ENCODE results near the gene NETO1.

NETO1 gene

GRCh38 chr18:72866442-72866900 lies 1.3 kb downstream of the NETO1 start:
- Mint-ChIP-seq H3K4me3 (no peak overlapping the region), H3K27me3 (ENCODE audit: low read depth) (peaks cover 33% of the 10 kb centered on the region), H3K4me1 (ENCODE audit: low read depth) (no peaks in the 10 kb centered on the region), H3K9me3 (no peaks in the 10 kb centered on the region), H3K36me3 (ENCODE audit: low read depth) (no peaks in the 10 kb centered on the region), H3K27ac (peak overlapping the region; percentile 1)
- no peak for DNase-seq (ENCODE audit: low spot score)

- Mint-ChIP-seq H3K4me3 (no peak overlapping the region), H3K27me3 (ENCODE audit: low read depth) (peaks cover 24% of the 10 kb centered on the region), H3K9me3 (no peaks in the 10 kb centered on the region), H3K4me1 (ENCODE audit: low read depth) (no peaks in the 10 kb centered on the region), H3K36me3 (ENCODE audit: low read depth) (no peaks in the 10 kb centered on the region), H3K27ac (no peak overlapping the region)
- DNase-seq (ENCODE audit: low spot score): no peak
These were observed 4.0 kb downstream of the NETO1 start for GRCh38 chr18:72863754-72864153.

- Mint-ChIP-seq H3K4me1 (ENCODE audit: low read depth) (no peaks in the 10 kb centered on the region), H3K27ac (no peak overlapping the region)
These were observed 8.7 kb downstream of the NETO1 start for GRCh38 chr18:72859088-72859487.

GRCh38 chr18:72849671-72850070 lies 18.1 kb downstream of the NETO1 start:
- no peaks in the 10 kb centered on the region for H3K4me1 Mint-ChIP-seq (ENCODE audit: low read depth)
- no peak overlapping the region for H3K4me3 Mint-ChIP-seq
- DNase-seq (ENCODE audit: low spot score): no peak
- no peaks in the 10 kb centered on the region for H3K36me3 Mint-ChIP-seq (ENCODE audit: low read depth)
- no peaks in the 10 kb centered on the region for H3K9me3 Mint-ChIP-seq
- no peaks in the 10 kb centered on the region for H3K27me3 Mint-ChIP-seq (ENCODE audit: low read depth)
- no peak overlapping the region for H3K27ac Mint-ChIP-seq

More at GRCh38 chr18:72859088-72859487, 8.7 kb downstream of the NETO1 start:
- H3K4me3 Mint-ChIP-seq: no peak overlapping the region
- H3K9me3 Mint-ChIP-seq: no peaks in the 10 kb centered on the region
- H3K27me3 Mint-ChIP-seq (ENCODE audit: low read depth): no peaks in the 10 kb centered on the region
- H3K36me3 Mint-ChIP-seq (ENCODE audit: low read depth): no peaks in the 10 kb centered on the region
- DNase-seq (ENCODE audit: low spot score): no peak

- Mint-ChIP-seq H3K36me3 (ENCODE audit: low read depth) (no peaks in the 10 kb centered on the region), H3K27ac (no peak overlapping the region), H3K9me3 (no peaks in the 10 kb centered on the region), H3K27me3 (ENCODE audit: low read depth) (no peaks in the 10 kb centered on the region), H3K4me3 (no peak overlapping the region), H3K4me1 (ENCODE audit: low read depth) (no peaks in the 10 kb centered on the region)
- DNase-seq (ENCODE audit: low spot score): no peak
These were observed 19.1 kb downstream of the NETO1 start for GRCh38 chr18:72848503-72849237.

GRCh38 chr18:72847771-72848170 lies 20.0 kb downstream of the NETO1 start:
- DNase-seq (ENCODE audit: low spot score): no peak
- H3K27me3 Mint-ChIP-seq (ENCODE audit: low read depth): no peaks in the 10 kb centered on the region
- H3K4me1 Mint-ChIP-seq (ENCODE audit: low read depth): no peaks in the 10 kb centered on the region
- H3K9me3 Mint-ChIP-seq: no peaks in the 10 kb centered on the region
- H3K36me3 Mint-ChIP-seq (ENCODE audit: low read depth): no peaks in the 10 kb centered on the region
- no peak overlapping the region for H3K4me3 Mint-ChIP-seq
- H3K27ac Mint-ChIP-seq: no peak overlapping the region

- H3K4me1 Mint-ChIP-seq (ENCODE audit: low read depth): no peaks in the 10 kb centered on the region
- no peak for DNase-seq (ENCODE audit: low spot score)
These were observed 20.9 kb downstream of the NETO1 start for GRCh38 chr18:72846736-72847533.

GRCh38 chr18:72843743-72844142 lies 24.0 kb downstream of the NETO1 start:
- no peaks in the 10 kb centered on the region for H3K36me3 Mint-ChIP-seq (ENCODE audit: low read depth)
- H3K9me3 Mint-ChIP-seq: no peaks in the 10 kb centered on the region
- H3K4me3 Mint-ChIP-seq: no peak overlapping the region
- no peak for DNase-seq (ENCODE audit: low spot score)
- H3K4me1 Mint-ChIP-seq (ENCODE audit: low read depth): no peaks in the 10 kb centered on the region
- no peak overlapping the region for H3K27ac Mint-ChIP-seq
- no peaks in the 10 kb centered on the region for H3K27me3 Mint-ChIP-seq (ENCODE audit: low read depth)

More at GRCh38 chr18:72846736-72847533, 20.9 kb downstream of the NETO1 start:
- H3K4me3 Mint-ChIP-seq: no peak overlapping the region
- H3K27ac Mint-ChIP-seq: no peak overlapping the region
- H3K27me3 Mint-ChIP-seq (ENCODE audit: low read depth): no peaks in the 10 kb centered on the region
- H3K36me3 Mint-ChIP-seq (ENCODE audit: low read depth): no peaks in the 10 kb centered on the region
- H3K9me3 Mint-ChIP-seq: no peaks in the 10 kb centered on the region

GRCh38 chr18:72840109-72840508 lies 27.7 kb downstream of the NETO1 start:
- H3K27me3 Mint-ChIP-seq (ENCODE audit: low read depth): no peaks in the 10 kb centered on the region
- DNase-seq (ENCODE audit: low spot score): no peak
- no peaks in the 10 kb centered on the region for H3K36me3 Mint-ChIP-seq (ENCODE audit: low read depth)
- H3K27ac Mint-ChIP-seq: no peak overlapping the region
- no peaks in the 10 kb centered on the region for H3K9me3 Mint-ChIP-seq
- no peaks in the 10 kb centered on the region for H3K4me1 Mint-ChIP-seq (ENCODE audit: low read depth)
- H3K4me3 Mint-ChIP-seq: no peak overlapping the region

GRCh38 chr18:72834731-72835130 lies 33.1 kb downstream of the NETO1 start:
- H3K9me3 Mint-ChIP-seq: peaks cover 4% of the 10 kb centered on the region
- no peaks in the 10 kb centered on the region for H3K27me3 Mint-ChIP-seq (ENCODE audit: low read depth)
- no peaks in the 10 kb centered on the region for H3K4me1 Mint-ChIP-seq (ENCODE audit: low read depth)
- H3K4me3 Mint-ChIP-seq: no peak overlapping the region
- no peak for DNase-seq (ENCODE audit: low spot score)
- H3K27ac Mint-ChIP-seq: no peak overlapping the region
- no peaks in the 10 kb centered on the region for H3K36me3 Mint-ChIP-seq (ENCODE audit: low read depth)

- Mint-ChIP-seq H3K36me3 (ENCODE audit: low read depth) (no peaks in the 10 kb centered on the region), H3K4me3 (no peak overlapping the region), H3K9me3 (peaks cover 4% of the 10 kb centered on the region), H3K27me3 (ENCODE audit: low read depth) (no peaks in the 10 kb centered on the region), H3K4me1 (ENCODE audit: low read depth) (no peaks in the 10 kb centered on the region), H3K27ac (no peak overlapping the region)
- DNase-seq (ENCODE audit: low spot score): no peak
These were observed 34.3 kb downstream of the NETO1 start for GRCh38 chr18:72833471-72833870.

GRCh38 chr18:72830109-72830508 lies 37.7 kb downstream of the NETO1 start:
- Mint-ChIP-seq H3K4me1 (ENCODE audit: low read depth) (no peaks in the 10 kb centered on the region), H3K36me3 (ENCODE audit: low read depth) (no peaks in the 10 kb centered on the region), H3K4me3 (no peak overlapping the region), H3K27me3 (ENCODE audit: low read depth) (no peaks in the 10 kb centered on the region), H3K9me3 (peaks cover 4% of the 10 kb centered on the region), H3K27ac (no peak overlapping the region)
- no peak for DNase-seq (ENCODE audit: low spot score)

GRCh38 chr18:72828601-72829000 lies 39.2 kb downstream of the NETO1 start:
- no peaks in the 10 kb centered on the region for H3K27me3 Mint-ChIP-seq (ENCODE audit: low read depth)
- H3K9me3 Mint-ChIP-seq: peaks cover 4% of the 10 kb centered on the region
- H3K4me3 Mint-ChIP-seq: no peak overlapping the region
- no peaks in the 10 kb centered on the region for H3K36me3 Mint-ChIP-seq (ENCODE audit: low read depth)
- no peaks in the 10 kb centered on the region for H3K4me1 Mint-ChIP-seq (ENCODE audit: low read depth)
- no peak overlapping the region for H3K27ac Mint-ChIP-seq
- DNase-seq (ENCODE audit: low spot score): no peak

- no peaks in the 10 kb centered on the region for H3K36me3 Mint-ChIP-seq (ENCODE audit: low read depth)
- H3K4me3 Mint-ChIP-seq: no peak overlapping the region
- H3K4me1 Mint-ChIP-seq (ENCODE audit: low read depth): no peaks in the 10 kb centered on the region
- no peak overlapping the region for H3K27ac Mint-ChIP-seq
- H3K27me3 Mint-ChIP-seq (ENCODE audit: low read depth): no peaks in the 10 kb centered on the region
- no peaks in the 10 kb centered on the region for H3K9me3 Mint-ChIP-seq
- DNase-seq (ENCODE audit: low spot score): no peak
These were observed 41.1 kb downstream of the NETO1 start for GRCh38 chr18:72826736-72827135.

Data from T-helper 2 cell treated with Interferon-gamma antibody and Interleukin-4, amounts not matched to agents 5 μg/mL and 100 μg/mL, for 36 hours (primary cell).